Measurements from ENCODE around the gene TCEAL3. TPM values are rescaled to one million over a fixed set of nuclear protein-coding genes. Genes with fewer than 3 reads are reported as not detected.

Gene TCEAL3
- total RNA-seq, 4 donors from 2014 or later = 12.4 to 17.1 (median 14.6) TPM

GRCh38 chrX:103573202-103573601, 34.6 kb upstream of the TCEAL3 start:
- TF ChIP-seq, protein P1, sequence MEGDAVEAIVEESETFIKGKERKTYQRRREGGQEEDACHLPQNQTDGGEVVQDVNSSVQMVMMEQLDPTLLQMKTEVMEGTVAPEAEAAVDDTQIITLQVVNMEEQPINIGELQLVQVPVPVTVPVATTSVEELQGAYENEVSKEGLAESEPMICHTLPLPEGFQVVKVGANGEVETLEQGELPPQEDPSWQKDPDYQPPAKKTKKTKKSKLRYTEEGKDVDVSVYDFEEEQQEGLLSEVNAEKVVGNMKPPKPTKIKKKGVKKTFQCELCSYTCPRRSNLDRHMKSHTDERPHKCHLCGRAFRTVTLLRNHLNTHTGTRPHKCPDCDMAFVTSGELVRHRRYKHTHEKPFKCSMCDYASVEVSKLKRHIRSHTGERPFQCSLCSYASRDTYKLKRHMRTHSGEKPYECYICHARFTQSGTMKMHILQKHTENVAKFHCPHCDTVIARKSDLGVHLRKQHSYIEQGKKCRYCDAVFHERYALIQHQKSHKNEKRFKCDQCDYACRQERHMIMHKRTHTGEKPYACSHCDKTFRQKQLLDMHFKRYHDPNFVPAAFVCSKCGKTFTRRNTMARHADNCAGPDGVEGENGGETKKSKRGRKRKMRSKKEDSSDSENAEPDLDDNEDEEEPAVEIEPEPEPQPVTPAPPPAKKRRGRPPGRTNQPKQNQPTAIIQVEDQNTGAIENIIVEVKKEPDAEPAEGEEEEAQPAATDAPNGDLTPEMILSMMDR (IDR thresholded peaks at IDR 0.05; ENCODE audit: low read depth) = no peak

DNA sequence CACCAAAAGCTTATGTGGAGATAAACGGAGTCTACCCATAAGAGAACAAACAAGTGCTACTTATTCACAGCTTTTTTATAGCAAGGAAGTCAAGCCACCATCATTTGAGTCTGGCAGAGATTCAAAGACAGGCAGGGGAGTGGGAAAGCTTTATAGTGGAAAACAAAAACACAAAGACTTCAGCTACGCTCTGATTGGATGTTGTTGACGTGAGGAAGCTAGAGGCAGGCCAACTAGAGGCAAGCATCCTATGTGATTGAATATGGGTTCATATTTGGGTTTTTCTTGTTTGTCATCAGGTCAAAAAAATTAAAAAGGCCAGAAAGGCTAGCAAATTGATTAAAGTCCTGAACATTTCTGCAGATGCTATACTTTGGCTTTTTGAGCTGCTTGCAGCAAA, 23.2 kb upstream of the TCEAL3 start:
- TF ChIP-seq, protein P1 (IDR thresholded peaks at IDR 0.05; ENCODE audit: low read depth) = no peak

GRCh38 chrX:103585411-103586313, 22.1 kb upstream of the TCEAL3 start, which contains the start of gene TCEAL4:
TCEAL4 (plus strand) TSS chrX:103585515; CDS start chrX:103586676, 1,161 bp downstream.
- TF ChIP-seq, protein P1 (IDR thresholded peaks at IDR 0.05; ENCODE audit: low read depth) = no peak

DNA sequence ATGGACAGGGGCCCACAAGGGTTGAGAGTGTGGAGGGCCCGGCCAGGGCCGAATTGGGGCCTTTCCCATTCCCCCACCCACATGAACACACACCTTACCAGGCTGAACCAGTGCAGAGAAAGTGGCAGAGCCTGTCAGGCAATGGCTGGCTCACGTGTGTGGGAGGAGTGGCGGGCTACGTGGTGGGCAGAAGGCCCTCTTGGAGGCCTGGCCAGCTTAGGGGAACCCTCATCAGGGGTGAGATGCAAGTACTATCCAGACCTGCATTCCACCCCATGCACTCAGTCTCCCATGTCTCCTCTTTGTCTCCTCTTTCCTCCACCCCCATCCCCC, 21.5 kb upstream of the TCEAL3 start:
- TF ChIP-seq, protein P1 (IDR thresholded peaks at IDR 0.05; ENCODE audit: low read depth) = no peak

DNA sequence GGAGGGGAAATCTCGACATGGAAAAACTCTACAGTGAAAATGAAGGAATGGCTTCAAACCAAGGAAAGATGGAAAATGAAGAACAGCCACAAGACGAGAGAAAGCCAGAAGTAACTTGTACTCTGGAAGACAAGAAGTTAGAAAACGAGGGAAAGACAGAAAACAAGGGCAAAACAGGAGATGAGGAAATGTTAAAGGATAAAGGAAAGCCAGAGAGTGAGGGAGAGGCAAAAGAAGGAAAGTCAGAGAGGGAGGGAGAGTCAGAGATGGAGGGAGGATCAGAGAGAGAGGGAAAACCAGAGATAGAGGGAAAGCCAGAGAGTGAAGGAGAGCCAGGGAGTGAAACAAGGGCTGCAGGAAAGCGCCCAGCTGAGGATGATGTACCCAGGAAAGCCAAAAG, 21.1 kb upstream of the TCEAL3 start:
- TF ChIP-seq, protein P1 (IDR thresholded peaks at IDR 0.05; ENCODE audit: low read depth) = no peak

DNA sequence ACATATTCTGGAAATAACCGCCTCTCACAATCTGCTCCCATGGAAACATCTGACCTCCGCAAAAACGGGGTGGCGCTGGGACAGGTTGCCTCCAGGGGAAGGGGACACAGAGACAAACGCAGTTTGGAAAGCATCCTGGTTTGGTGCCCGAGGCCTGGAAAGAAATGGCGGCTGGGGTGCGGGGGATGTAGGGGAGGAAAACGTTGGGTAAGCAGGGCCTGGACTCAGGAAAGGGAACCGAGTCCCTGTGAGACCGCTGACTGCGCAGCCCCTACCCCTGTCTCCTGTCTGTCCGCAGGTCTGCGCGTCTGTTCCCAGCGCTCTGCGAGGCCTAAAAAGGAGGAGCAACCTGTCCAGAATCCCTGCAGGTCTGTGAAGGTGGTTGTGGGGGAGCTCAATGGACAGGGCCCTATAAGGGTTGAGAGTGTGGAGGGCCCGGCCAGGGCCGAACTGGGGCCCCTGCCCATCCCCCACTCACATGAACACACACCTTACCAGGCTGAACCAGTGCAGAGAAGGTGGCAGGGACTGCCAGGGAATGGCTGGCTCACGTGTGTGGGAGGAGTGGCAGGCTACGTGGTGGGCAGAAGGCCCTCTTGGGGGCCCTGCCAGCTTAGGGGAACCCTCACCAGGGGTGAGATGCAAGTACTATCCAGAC, 672 bp downstream of the TCEAL3 start:
- TF ChIP-seq, protein P1 (IDR thresholded peaks at IDR 0.05; ENCODE audit: low read depth) = no peak

DNA sequence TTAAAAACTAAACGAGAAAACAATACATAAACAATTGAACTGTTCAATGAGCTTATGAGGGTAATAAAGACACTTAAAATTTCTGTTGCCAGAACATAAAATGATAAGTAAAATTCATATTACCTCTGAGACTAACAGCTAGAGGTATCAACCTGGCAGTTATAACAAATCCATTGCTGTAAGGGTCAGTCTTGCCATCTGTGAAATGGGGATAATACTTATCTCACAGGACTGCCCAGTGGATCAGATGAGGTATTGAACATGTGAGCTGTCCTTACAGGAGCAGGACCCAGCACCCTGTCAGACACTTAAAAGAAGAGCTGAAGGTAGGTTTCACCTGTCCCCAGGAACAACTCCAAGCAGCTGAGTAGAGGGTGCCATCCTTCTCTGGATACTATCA, 2.5 kb downstream of the TCEAL3 start:
- TF ChIP-seq, protein P1 (IDR thresholded peaks at IDR 0.05; ENCODE audit: low read depth) = no peak

Data from subcutaneous adipose tissue (tissue), 4 donors.